Vagina (tissue), 2 donors: ENCODE data around the gene IFT27.

ENCODE experiments used
- CTCF ChIP-seq, 3 experiments: fragments of 450-650 bp in 2 of 3; fragments of 200-600 bp in 1 of 3; sonication (generic) in 1 of 3; IDR thresholded peaks; one replicate each; pipeline ENCODE4 v1.5.1; 2017 to 2019; ENCODE audit warnings: antibody characterized with exemption in 3 of 3, mild to moderate bottlenecking in 2 of 3, moderate library complexity in 2 of 3
- POLR2A ChIP-seq, 2 donors: fragments of 450-650 bp; IDR thresholded peaks; one replicate each; pipeline ENCODE4 v1.6.1; 2017; ENCODE audit warnings: antibody characterized with exemption in 2 of 2, mild to moderate bottlenecking in 2 of 2, moderate library complexity in 2 of 2
- POLR2AphosphoS5 ChIP-seq, 2 donors: sonication (generic); formaldehyde crosslinking; IDR thresholded peaks; one replicate each; pipeline ENCODE4 v1.9.0; 2017; ENCODE audit warnings: antibody characterized with exemption in 2 of 2, mild to moderate bottlenecking in 2 of 2, low read depth in 1 of 2; ENCODE audit not compliant: insufficient read depth in 1 of 2

- TF ChIP-seq CTCF (IDR thresholded peaks at IDR 0.05): no peak
- no peak for TF ChIP-seq POLR2AphosphoS5 (IDR thresholded peaks at IDR 0.05; ENCODE audit: insufficient read depth in 1 of 2, low read depth in 1 of 2)
- TF ChIP-seq POLR2A (IDR thresholded peaks at IDR 0.05): no peak
Measured at GRCh38 chr22:36776722-36777121, 803 bp upstream of the IFT27 start.
